Measurements from ENCODE around the gene BBS2.

The BBS2 gene

GRCh38 chr16:56519459-56520250 is at the start of gene BBS2:
Gene BBS2, minus strand, starts transcription at chr16:56520024. Its CDS starts 162 bp downstream, at chr16:56519862.
- DNase-seq (ENCODE audit: low spot score): peak; percentile 95

GRCh38 chr16:56564793-56565477 is 45.1 kb upstream of the BBS2 start, which contains the start of gene MT4:
Gene MT4, plus strand, starts transcription at chr16:56565073. Its CDS starts 56 bp downstream, at chr16:56565129.
- DNase-seq (ENCODE audit: low spot score): no peak

- no peak for DNase-seq (ENCODE audit: low spot score)
Measured at GRCh38 chr16:56561126-56561525, 41.3 kb upstream of the BBS2 start.

- DNase-seq (ENCODE audit: low spot score): no peak
Measured at GRCh38 chr16:56560447-56560846, 40.6 kb upstream of the BBS2 start.

GRCh38 chr16:56559109-56559508 is 39.3 kb upstream of the BBS2 start:
- DNase-seq (ENCODE audit: low spot score): no peak

GRCh38 chr16:56558024-56558747 is 38.4 kb upstream of the BBS2 start:
- no peak for DNase-seq (ENCODE audit: low spot score)

GRCh38 chr16:56554441-56554840 is 34.6 kb upstream of the BBS2 start:
- DNase-seq (ENCODE audit: low spot score): no peak

GRCh38 chr16:56551796-56552738 is 32.2 kb upstream of the BBS2 start:
- DNase-seq (ENCODE audit: low spot score): no peak

GRCh38 chr16:56549744-56550385 is 30.0 kb upstream of the BBS2 start:
- no peak for DNase-seq (ENCODE audit: low spot score)

- no peak for DNase-seq (ENCODE audit: low spot score)
Measured at GRCh38 chr16:56549161-56549560, 29.3 kb upstream of the BBS2 start.

GRCh38 chr16:56547949-56548567 is 28.2 kb upstream of the BBS2 start:
- DNase-seq (ENCODE audit: low spot score): no peak

GRCh38 chr16:56547120-56547948 is 27.5 kb upstream of the BBS2 start:
- DNase-seq (ENCODE audit: low spot score): no peak

- no peak for DNase-seq (ENCODE audit: low spot score)
Measured at GRCh38 chr16:56542039-56542438, 22.2 kb upstream of the BBS2 start.

- no peak for DNase-seq (ENCODE audit: low spot score)
Measured at GRCh38 chr16:56539656-56540055, 19.8 kb upstream of the BBS2 start.

- no peak for DNase-seq (ENCODE audit: low spot score)
Measured at GRCh38 chr16:56538331-56538730, 18.5 kb upstream of the BBS2 start.

GRCh38 chr16:56534847-56535383 is 15.1 kb upstream of the BBS2 start:
- no peak for DNase-seq (ENCODE audit: low spot score)

- no peak for DNase-seq (ENCODE audit: low spot score)
Measured at GRCh38 chr16:56532714-56533113, 12.9 kb upstream of the BBS2 start.

- no peak for DNase-seq (ENCODE audit: low spot score)
Measured at GRCh38 chr16:56530872-56531271, 11.0 kb upstream of the BBS2 start.

- DNase-seq (ENCODE audit: low spot score): no peak
Measured at GRCh38 chr16:56525236-56525635, 5.4 kb upstream of the BBS2 start.

GRCh38 chr16:56520251-56520577 is 390 bp upstream of the BBS2 start:
- DNase-seq (ENCODE audit: low spot score): no peak

Measured in germinal center (tissue), 1 donor.